Activated naive CD4-positive, alpha-beta T cell treated with anti-CD3 and anti-CD28 coated beads, Interleukin-2, amount 50 U/mL, for 16 hours (primary cell): ENCODE measurements around the gene SFMBT2.

Experiments
- DNase-seq: peaks from one replicate; pipeline ENCODE4 v3.0.0-alpha.2; 2020

SFMBT2 gene

DNA sequence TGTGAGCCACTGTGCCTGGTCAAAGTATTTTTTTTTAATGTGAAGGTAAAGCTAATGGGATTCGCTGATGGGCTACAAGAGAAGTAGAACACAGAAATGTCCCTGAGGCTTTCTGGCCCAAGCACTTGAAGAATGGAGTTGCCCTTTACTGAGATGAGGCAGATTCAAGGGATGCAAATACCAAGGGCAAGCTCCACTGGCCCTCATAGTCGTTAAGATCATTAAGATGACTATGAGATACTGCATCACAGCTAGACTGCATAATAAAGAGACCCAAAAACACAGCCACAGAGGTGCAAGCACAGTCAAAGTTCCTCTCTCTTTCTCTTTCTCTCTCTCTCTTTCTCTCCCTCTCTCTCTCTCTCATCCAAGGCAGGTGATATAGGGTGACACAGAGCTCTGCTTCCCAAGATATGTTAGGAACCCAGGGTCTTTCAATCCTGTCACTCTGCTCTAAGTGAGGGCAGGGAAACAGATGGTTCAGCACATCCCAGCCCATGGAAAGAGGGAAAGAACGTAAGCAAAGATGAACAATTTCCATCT lies 117.4 kb downstream of the SFMBT2 start:
- DNase-seq, result no peak

DNA sequence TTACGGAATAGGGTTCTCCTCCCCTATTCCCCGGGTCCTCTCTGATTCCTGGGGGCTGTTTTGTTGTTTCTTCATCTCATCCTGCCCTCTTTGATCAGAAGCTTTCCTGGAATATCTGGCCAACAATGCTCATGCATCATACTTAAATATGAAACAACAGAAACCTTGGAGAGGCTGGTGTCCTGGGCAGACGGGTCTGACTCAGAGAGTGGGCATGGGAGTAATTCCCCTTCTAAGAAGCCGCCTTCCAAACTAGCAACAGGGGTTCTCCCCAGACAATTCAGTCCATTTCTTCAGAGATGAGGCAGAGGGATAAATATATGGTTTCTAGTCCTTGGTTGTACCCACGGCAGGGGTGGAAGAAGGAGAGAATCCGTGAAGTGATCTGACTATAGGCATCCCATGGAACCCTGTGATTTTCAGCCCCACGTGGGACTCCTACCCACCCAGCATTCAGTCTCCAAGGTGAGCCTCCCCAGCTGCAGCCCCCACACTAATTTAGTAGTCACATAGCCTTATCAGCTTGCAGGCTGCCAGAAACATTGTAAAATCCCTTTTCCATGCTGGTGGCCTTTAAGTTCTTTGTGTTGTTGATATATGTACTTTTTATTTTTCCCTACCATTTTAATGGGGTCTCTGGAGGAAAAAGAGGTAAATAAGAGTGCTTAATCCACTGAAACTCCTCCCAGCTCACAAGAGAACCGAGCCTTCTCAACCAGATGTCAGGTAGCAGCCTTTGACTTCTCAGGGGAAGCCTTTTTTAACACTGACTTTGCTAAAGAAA lies 119.2 kb downstream of the SFMBT2 start:
- DNase-seq, result no peak

DNA sequence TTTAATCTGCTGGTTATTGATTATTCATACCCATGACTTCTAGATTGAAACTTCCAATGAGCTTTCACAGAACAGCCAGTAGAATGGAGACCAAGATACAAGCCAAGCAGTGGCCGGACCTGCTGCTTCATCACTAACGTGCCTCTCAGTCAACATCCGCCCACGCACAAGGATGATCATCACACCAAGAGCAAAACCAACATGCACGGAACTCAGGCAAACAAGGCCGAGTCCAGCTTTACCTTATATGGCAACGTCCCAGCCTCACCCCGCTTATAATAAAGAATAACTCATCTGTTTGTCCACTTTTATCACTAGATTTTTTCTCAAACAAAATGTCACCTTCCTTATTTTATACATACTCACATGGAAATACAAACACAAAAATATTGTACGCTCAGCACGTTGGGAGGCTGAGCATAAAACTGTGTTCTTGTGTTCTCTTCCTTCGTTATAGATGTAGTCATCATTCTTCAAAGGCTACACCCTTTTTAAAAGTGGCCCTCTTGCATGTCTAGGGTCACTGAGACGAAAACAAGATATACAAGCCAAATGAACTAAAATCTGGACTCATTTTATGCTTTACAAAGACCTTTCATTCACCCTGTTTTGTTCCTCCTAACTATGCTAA lies 122.7 kb downstream of the SFMBT2 start:
- no peak for DNase-seq

DNA sequence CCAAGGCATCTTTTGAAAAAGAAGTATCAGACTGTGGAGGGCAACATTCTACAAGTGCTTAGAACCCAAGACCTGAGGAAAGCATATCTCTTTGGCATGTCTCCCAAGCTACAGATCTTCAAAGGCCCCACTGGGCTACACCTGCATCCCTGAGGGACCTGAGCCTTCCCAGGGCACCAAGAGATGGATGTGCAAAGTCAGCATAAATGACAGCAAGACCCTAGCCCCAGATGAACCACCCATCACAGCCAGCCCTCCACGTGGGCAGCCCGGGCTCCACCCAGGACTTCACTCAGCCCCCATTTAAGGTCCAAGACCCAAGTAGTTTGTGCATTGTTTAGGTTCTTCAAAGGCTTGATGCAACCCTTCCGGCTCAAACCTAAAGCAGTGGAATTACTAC lies 123.5 kb downstream of the SFMBT2 start:
- no peak for DNase-seq

DNA sequence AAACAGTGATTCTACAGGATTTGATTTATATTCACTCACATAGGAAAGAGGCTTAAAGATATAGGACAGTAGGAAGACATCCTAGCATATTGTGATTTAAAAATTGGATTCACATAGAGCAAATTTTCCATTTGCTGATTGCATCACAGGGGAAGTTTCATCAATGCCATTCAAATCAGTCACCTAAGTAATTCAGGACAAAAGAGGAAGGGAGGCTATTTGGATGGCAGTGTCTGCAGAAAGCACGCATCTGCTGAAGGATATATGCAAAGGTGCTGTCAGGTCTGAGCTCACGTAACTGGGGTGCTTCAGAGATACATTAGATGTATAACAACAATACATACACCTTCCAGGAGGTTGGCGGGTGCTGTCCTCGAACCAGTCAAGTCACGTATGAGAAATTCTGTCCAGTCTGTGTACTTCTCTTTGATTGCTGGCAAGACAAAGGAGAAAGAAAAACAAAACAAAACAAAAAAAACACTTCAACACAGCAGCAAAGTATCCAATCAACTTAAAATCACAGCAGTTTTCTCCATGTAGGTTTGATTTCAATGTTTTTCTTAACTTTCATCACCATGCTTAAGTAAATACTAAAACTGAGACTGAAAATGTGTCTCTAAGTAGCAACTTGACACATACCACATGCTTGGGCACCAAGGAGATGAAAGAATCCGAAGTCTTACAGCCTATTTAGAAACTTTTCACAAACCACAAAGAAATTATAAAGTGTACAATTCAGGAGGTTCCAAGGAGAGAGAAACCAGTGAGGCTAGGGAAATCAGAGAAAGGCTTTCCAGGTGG lies 125.1 kb downstream of the SFMBT2 start:
- DNase-seq, result no peak

DNA sequence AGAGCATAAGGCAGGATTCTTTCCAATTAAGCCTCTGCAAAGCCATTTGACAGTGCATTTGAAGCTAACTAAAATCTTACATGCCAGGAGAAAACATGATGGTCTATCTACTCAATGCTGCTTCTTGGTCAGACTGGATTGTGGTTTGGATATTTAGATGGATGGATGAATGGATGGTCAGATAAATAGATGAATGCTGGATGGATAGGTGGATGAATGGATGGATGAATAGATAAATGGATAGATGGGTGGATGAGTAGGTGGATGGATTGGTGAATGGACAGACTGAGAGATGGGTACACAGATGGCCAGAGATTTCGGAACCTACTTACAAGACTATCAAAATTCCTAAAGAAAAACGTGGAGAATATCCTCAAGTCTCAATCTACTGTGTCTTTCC lies 127.6 kb downstream of the SFMBT2 start:
- DNase-seq, result no peak

DNA sequence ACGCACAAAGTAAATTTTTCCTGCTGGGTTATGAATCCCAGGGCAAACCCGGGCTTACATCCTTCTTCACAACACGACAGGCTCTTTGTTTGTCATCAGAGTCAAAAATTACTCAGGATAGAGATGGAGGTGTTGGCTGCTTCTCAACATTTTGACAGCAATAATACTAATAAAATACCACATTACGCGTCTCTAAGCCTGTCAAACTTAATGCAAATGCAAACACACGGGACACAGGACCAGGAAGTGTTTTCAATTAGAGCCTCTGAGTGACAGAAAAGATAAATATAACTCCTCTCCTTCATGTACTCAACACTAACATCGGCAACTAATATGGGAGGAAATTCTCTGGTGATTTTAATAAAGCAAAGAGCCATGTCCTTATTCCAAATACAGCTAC lies 128.4 kb downstream of the SFMBT2 start:
- DNase-seq, result no peak

DNA sequence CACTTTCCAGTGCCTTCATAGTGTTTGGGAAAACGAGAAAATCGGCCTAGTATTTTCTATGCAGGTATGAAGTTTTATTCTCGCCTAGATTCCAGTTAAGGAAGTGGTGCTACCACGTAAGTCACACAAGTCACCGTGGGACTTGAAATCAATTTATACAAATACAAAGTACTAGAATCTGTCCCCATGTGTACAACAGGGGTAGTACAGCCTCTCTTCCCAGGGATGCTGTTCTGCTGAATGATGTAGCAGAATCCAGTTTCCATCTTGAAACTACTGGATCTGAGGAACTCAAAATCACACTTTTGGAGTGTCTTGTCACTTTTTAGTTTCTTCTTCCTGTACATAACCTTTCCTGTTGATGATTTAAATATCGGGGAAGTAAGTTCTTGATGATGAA lies 129.4 kb downstream of the SFMBT2 start:
- DNase-seq, result no peak

DNA sequence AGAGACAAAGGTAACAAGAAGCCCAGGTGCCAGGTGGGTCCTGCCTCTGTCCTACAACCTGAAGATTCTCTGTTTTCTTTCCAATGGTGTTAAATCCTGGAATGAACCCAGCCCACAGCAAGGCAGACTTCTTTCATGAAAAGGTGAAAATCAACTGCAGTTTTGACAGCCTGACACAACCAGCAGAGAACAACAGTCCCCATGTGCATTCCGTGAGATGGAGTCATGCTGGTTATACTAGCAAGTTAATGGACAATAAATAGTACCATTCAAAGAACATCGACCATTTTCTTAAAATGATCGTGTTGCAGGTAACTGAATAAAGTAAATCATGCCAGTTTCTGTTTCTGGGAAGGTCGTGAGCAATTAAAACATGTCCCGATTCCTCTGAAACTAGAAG lies 131.5 kb downstream of the SFMBT2 start:
- DNase-seq, result no peak

DNA sequence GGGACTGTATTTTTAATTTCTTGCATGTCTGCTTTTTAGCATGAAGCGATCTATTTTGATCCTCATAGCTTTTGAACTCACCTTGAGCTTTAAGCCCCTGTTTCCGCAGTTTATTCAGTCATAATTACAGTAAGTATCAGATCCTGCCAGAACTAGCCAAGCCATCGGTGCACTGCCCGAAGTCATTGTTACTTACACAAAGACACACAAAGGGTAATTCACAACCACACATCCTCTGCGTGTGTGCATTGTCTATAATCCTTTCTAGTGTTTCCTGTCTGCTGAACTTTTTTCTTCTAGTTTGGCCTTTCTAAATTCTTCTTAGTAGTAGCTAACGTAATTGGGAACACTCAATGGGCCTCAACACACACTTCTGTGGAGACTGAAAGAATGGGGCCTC lies 133.0 kb downstream of the SFMBT2 start:
- no peak for DNase-seq

DNA sequence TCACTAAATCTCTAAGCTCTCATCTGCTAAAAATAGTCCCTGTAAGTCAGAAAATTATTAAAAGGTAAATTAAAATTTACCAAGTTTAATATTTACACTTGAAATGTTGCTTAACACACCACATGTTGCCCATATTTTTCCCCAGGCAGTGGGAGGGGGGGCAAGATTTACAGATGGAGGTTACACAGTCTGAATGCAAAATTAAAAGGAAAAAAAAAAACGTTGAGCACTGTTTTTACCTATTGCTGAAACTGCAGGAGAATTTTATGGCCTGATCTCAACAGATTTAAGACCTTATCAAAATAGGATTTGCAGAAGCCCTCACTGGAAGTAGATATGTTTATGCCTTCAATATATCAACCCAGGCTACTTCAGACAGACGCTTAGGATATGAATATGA lies 133.4 kb downstream of the SFMBT2 start:
- no peak for DNase-seq

DNA sequence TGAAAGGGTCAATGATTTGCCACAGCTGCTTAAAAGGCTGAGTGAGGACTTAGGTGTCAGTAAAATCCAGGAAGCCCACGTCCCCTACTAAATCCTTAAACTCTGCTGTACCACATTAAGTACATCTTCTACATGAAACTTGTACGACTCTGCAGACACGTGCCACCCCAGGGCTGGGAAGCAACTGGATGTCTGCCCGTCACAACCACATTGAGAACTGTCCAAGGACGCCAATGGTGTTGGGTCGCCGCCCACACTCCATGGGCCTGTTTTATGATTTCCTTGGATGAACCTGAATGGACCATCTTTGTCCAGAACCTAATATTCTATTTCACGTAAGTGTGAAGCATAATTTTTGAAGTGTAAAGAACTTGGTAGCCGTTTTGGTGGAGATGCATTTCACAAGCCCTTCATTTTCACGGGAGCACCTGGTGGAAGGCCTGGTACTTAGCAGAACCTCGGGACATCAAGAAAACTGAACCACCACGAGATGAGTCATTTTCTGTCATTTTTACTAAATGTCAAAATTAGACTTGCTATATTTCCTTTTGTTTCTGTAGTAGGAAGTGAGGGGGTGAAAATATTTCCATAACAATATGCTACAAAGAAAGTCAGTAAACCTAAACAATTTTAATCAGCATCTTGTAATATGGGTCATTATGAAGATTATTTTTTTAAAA lies 134.9 kb downstream of the SFMBT2 start:
- DNase-seq, result peak; percentile 32

DNA sequence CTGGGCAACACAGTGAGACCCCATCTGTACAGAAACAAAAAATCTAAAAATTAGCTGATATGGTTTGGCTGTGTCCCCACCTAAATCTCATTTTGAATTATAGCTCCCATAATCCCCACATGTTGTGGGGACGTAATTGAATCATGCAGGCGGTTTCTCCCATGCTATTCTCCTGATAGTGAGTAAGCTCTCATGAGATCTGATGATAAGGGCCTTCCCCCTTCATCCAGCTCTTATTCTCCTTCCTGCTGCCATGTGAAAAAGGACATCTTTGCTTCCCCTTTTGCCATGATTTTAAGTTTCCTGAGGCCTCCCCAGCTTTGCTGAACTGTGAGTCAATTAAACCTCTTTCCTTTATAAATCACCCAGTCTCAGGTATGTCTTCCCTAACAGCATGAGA lies 136.5 kb downstream of the SFMBT2 start:
- no peak for DNase-seq

DNA sequence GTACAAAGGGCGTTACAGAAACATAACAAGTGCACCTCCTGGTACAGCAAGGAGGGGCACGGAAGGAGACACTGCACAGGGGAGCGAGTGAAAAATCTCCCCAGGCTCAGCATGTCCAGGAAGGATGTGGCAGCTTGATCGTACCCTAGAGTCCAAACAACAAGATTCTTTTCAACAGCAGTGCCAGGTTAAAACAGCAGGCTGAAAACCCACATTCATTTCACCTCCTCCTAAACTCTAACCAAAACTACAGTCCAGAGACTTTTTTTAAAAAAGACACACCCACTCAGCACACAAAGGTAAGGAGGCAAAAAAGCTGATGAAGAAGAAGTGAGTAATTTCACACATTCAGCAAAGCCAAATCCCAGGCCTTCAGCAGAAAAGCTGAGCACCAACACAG lies 138.8 kb downstream of the SFMBT2 start:
- no peak for DNase-seq

DNA sequence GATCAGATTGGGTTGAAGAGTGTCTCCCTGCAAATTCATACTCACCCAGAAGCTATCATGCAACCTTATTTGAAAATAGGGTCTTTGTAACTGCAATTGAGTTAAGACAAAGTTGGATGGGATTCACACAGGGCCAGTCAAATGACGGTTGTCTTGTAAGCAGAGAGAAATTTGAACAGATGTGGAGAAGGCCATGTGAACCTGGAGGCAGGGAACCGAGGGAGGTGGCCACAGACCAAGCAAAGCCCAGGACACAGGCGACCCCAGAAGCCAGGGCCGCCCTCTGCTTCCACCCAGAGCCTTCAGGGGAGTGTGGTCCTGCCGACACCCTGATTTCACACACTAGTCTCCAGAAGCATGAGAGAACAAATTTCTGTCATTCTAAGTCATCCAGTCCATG lies 140.8 kb downstream of the SFMBT2 start:
- no peak for DNase-seq

DNA sequence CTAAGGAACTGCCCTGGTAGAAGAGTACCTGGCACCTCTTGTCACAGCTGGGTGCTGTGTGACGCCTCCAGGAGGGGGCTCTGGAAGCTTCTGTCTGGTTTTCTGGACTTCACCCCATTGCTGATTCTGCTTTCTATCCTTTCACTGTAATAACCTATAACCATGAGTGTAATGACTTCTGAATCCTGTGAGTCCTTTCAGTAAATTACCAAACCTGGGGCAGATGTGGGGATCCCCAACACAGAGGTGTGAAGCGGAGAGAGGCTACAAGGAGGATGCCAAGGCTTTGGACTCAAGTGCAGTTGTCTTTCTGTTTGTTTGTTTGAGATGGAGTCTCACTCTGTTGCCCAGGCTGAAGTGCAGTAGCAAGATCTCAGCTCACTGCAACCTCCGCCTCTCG lies 143.7 kb downstream of the SFMBT2 start:
- no peak for DNase-seq

DNA sequence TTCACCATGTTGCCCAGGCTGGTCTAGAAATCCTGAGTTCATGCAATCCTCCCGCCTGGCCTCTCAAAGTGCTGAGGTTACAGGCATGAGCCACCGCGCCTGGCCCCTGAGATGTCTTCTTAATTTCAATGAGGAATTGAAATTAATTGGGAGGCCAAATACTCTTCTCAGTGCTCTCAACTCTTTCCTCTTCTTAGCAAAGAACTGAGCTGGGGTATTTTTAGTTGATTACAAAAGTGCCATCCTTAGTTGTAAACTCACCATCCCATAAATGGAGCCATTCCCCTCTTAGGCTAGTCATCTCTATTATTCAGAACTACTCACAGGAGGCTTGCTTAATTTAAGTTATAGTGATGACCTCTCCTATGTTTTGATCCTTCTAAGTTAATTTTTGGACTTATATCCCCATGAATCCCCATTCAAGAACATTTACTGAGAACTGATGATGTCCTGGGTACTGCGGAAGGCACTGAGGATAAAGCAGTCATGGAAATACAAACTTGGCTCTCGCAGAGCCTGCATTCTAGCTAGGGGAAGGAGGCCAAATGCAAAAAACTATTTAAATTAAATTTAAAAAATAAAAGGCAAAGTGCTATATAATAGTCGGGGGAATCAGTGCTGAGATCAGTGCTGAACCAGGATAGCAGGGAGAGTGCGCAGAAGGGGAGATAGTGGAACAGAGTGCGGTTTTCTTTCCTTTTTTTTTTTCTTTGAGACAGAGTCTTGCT lies 145.3 kb downstream of the SFMBT2 start:
- DNase-seq, result no peak

DNA sequence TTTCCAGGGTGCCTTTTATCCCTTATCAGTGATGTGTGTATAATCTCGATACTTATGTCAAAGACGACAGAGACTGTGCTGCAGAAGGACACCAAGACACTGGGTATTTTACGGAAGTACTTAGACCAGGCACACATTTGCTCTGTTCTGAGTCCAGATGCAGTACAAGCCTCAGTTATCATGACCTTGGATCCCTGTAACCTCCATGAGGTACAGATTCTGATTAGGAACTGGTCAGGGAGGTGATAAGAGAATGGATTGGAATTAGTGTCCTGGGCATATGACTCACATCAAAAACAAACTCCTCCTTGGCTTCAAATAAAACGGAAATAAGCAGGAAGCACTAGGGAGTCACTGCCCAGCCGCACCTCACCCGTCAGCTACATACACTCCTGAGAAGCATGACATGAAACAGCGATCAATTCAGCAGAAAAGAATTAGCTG lies 146.5 kb downstream of the SFMBT2 start:
- DNase-seq, result no peak

DNA sequence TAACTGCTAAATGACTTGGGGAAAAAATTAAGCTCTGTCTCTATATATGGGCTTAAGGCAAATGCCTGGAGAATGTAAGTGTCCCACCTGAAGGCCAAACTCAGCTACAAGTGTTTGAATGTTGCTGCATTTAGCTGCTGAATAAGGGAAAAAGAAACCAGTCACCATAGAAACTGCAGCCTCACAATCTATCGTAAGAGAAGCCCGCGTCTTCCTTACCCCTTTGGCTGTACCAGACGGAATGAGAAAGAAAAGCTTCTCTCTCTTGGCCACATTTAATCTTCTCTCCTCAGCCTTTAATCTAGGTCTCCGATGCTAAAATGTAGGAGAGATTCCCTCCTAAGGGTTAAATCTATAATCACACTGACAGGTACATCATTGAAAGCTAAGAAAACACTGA lies 147.2 kb downstream of the SFMBT2 start:
- DNase-seq, result no peak

DNA sequence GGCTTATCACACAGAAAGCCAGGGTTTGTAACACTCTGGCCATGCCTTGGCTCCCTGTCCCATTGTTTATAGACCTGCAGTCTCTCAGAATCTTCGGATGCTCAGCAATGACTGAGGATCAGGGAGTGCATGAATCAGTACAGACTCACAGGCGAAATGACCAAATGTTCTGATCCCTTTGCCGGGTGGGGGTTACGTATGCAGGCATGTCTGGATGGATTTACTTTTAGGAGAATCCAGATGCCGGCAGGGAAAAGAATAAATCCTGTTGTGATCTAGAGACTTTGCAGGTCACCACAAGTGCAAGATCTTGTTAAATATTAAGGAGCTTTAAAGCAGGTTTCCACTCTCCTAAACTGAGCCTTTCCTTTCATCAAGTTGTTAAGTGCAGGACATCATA lies 149.5 kb downstream of the SFMBT2 start:
- DNase-seq, result no peak

DNA sequence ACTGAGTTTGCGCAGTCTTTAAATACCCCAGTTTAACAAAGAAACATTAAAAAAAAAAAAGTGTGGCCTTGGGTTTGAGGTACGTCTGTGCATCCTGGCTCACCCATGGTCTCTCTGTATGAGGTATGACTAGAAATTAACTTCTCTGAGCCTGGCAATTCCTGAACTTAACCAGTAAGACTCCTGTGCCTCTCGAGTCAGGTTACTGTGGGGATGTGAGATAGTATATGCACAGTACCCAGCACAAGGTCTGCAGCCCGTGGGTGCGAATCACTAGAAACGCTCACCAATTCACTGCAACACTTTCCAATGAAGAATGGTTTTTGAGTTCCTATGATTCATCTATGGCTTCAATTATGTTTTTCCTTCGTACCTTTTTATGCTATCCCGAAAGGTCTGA lies 149.9 kb downstream of the SFMBT2 start:
- no peak for DNase-seq

DNA sequence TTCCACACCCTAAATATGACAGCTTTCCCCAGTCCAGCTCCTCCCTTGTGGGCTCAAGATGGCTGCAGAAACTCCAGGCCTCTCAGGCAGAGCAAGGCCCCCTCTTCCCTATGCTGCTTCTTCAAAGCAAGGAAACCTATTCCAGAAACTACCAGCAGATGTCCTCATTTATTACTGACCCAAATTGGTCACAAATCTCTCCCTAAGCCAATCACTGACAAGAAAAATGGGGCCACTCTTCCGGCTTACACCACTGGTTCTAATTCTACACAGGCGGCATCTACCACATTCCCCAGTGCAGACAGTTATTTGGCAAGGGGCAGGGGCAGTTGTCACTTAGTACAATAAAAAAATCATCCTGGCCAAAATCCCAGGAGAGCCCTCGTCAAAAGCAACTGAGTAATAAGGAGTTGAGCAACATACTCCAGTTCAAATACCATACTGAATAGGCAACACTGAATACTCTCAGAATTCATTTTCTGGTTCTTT lies 150.4 kb downstream of the SFMBT2 start:
- no peak for DNase-seq
